ENCODE data around the gene ABCB8.

GRCh38 chr7:151019130-151019447 is 9.2 kb upstream of the ABCB8 start:
- TF ChIP-seq CTCF (IDR thresholded peaks at IDR 0.05), result no peak
- no peak for TF ChIP-seq POLR2A (IDR thresholded peaks at IDR 0.05)

All from heart left ventricle (tissue), 13 donors.